ENCODE measurements around the gene LNP1.
"Not testable (repeated sequence)": the region's sequence is repeated elsewhere in the genome, so short reads cannot be mapped to it uniquely, and the experiment has no call there.

Gene LNP1, protein sequence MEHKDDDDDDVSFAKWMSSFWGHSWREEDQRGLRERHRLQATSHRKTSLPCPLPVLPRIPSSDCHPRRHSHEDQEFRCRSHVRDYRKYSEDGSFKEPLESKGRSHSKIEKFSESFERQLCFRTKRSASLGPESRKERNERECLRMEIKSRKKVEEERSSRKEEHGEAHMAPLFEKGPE

GRCh38 chr3:100400780-100401673, at the start of gene LNP1, which contains the start of gene TOMM70:
TSS of gene LNP1 (plus strand) at chr3:100401539. CDS start at chr3:100429730, 28,191 bp downstream.
TSS of gene TOMM70 (minus strand) at chr3:100401089. CDS start at chr3:100400949, 140 bp downstream.
- peak; percentile 98 to 99 for DNase-seq

DNA sequence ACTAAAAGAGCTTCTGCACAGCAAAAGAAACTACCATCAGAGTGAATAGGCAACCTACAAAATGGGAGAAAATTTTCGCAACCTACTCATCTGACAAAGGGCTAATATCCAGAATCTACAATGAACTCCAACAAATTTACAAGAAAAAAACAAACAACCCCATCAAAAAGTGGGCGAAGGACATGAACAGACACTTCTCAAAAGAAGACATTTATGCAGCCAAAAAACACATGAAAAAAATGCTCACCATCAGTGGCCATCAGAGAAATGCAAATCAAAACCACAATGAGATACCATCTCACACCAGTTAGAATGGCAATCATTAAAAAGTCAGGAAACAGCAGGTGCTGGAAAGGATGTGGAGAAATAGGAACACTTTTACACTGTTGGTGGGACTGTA, 49.6 kb upstream of the LNP1 start:
- DNase-seq, result not testable (repeated sequence)

DNA sequence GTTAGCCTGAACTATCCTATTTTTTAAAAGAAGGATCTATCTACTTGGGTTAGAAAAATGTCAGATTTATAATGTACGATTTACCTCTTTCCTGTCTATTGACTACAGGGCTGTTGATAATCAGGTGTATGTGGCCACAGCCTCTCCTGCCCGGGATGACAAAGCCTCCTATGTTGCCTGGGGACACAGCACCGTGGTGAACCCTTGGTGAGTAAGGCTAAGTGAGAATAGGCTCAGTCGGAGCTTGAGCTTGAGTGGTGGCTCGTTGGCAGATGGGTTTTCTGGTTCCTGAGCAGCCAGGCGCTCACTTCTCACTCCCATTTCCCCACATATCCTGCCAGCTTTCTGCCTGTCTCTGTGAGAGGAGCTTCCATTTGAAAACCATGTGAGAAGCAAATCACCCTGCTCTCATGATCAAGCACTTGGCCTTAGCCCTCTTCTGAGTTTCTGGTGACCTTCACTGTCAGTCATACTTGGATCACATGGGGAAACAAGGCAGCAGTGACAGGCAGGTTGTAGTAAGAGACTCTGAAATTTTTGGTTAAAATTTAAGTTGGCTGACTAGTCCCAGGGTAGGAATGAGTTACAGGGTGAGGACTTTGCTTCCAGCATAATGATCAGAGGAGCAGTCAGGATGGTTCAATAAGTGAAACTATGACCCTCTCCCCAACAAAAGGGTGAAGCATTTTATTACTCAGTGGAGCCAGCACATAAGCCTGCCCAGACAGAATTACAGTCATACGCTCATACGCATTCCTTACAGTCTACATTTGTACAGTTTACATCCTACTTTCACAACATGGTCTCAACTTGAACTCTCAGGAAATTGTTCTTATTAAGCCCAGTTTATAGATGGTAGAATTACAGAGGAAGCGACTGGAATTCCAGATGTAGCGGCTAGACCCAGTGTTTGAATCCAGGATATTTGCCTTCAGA, 48.8 kb upstream of the LNP1 start:
- no peak for DNase-seq

DNA sequence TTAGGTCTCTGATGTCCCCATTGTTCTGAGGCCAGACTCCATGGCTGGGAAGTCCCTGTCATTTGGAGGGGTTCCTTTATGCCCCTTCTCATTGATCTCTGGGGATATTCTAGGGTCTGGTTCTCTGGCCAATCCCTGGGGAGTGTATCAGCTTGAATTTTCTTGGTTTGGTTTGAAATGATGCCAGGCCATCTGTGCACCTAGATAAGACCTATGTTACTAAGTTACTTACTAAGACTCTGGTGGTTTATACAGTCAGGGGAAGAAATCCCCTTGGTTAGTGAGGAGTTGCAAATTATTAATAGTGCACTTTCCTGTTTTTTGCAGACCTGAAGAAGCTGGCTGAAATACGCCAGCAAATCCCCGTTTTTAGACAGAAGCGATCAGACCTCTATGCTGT, 46.5 kb upstream of the LNP1 start:
- no peak for DNase-seq

- no peak for DNase-seq
These were observed 42.9 kb upstream of the LNP1 start for GRCh38 chr3:100358413-100358812.

DNA sequence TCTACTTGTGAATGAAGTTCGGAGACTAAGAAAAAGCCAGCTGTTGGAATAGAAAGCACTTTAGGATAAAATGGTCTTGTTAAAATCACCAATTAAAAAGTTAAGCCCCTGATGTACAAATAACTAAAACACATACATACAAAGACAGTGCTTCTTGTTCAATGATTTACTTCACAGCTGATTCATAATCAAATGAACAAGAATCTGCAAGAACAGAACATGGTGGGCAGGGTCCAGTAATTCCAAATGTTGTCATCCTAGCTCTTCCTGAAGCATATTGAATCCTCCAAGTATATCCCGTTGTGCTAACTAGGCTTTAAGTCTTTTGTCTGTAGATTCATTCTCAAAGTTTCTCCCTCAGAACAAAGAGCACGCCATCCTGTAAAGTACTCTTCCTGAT, 42.3 kb upstream of the LNP1 start:
- no peak for DNase-seq

DNA sequence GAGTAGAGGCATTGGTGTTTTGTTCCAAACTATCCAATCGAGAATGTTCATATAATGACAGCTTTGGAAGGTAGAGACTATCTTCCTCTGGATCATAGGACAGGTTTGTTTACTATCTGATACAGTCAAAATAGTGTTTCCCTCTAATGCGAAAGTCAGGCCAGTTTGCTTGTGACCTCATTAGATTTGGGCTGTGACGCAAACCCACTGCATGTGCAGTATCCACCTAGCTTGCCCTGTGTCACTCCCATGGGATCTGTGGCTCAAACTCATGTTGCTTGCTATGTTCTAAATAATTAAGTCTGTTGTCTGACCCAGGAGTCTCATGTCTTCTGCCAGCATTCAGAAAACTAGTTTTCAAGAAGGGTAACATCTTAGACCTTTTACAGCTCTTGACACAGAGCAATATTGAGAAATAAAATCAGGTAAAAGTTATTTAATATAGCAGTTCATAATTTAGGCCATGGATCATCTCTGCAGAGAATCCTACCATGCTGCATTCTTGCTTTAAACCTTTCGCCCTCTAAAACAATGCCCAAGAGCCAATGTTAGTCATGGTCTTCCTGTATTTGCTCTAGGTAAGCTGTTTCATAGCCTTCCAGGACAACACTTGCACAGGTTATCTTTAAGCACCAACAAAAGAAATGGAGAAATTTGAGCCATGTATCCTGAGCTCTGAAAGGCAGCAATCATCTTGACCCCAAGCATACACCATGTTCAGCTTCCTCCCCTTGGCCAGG, 40.4 kb upstream of the LNP1 start:
- no peak for DNase-seq

GRCh38 chr3:100361897-100362296, 39.4 kb upstream of the LNP1 start:
- DNase-seq, result no peak

GRCh38 chr3:100364421-100364820, 36.9 kb upstream of the LNP1 start:
- no peak for DNase-seq

DNA sequence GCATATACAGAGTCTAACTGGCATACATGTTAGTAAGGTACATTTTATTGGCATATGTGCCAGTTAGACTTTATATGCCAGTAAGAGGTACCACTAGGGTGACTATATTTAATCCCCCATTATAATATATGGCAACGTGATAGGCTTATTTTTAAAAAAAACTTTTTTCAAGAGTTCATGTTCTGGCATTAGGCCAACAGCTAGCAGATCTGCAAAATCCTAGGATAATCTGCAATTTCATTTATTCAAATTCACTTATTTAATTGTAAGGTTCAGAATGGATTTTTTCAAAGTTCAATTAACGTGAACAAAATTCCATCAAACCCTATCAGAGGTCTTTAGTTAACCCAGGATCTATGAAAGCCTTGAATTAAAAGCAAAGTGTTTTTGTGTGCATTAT, 34.9 kb upstream of the LNP1 start:
- DNase-seq, result no peak

- DNase-seq, result no peak
These were observed 32.9 kb upstream of the LNP1 start for GRCh38 chr3:100368441-100368840.

GRCh38 chr3:100370756-100371155, 30.6 kb upstream of the LNP1 start:
- no peak for DNase-seq

DNA sequence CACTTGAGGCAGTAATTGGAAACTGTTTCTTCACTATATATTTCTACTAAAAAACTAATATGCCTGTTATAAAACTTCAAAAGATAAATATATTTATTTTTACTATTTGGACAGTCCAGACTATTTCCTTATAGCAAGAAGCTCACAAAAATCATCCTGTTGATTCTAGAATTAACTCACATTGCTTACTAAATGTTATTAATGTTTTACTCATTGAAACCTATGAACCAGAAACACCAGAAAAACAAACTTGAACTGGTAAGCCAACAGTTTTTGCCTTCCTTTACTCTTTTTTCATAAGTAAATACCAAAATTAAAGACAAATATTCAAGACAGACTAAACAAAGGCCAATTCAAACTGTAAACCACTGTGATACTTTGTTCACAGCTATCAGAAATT, 26.8 kb upstream of the LNP1 start:
- no peak for DNase-seq

DNA sequence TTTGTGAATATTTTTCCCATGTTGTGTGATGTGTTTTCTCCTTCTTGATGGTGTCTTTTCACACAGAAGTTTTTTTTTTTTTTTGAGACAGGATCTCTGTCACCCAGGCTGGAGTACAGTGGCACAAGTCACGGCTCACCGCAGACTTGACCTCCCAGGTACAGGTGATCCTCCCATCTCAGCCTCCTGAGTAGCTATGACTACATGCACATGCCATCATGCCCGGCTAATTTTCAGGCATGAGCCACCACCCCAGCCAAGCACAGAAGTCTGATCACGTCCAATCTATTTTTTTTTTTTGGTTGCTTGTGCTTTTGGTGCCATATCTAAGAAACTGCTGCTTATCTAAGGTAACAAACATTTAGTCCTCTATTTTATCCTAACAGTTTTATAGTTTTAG, 25.0 kb upstream of the LNP1 start:
- DNase-seq, result no peak

- DNase-seq, result no peak
These were observed 16.4 kb upstream of the LNP1 start for GRCh38 chr3:100384733-100385525.

- no peak for DNase-seq
These were observed 14.8 kb upstream of the LNP1 start for GRCh38 chr3:100386437-100387074.

DNA sequence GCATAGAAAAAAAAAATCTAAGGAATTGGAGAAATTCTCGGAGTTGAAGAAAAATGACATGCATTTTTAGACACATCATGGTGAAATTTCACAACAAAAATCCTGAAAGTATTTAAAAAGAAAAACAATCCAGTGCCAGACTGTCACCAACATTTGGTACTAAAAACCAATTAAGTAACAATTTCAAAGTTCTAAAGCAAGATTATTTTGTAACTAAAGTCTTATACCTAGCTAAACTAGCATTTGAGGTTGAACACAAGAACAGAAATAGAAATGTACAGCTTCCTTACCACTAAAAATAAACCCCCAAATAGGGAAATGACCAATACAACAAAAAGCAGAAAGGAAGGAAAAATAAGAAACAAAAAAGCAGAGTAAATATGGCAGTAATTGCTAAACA, 12.3 kb upstream of the LNP1 start:
- DNase-seq, result no peak

GRCh38 chr3:100395679-100396431, 5.5 kb upstream of the LNP1 start:
- no peak for DNase-seq

DNA sequence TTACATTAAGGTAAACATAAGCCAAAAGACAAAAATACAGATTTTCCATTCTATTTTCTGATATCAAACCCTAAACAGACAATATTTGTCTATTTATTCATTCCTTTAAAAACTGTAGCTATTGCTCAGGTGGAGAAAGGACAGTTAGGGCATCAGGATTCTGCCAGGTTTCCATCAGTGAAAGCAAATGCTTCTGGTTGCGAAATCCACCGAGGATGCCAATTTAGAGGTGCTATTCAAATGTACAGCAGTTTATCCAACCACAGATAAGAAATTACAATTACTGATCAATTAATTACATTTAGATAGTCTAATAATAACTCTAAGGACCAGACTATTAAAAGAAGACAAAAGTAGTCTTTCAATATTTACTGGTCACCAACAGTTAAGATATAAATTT, 4.4 kb upstream of the LNP1 start:
- peak in 1 of 2 experiments; percentile 13 for DNase-seq

GRCh38 chr3:100399341-100400071, 1.8 kb upstream of the LNP1 start:
- no peak for DNase-seq
